SK-N-SH treated with all-trans-retinoic acid at 6 μM for 48 hours (cell line): ENCODE data around the gene CNIH1.

Experiments
- ISL1 ChIP-seq: fragments of 250-450 bp; sonication (Bioruptor Pico); IDR thresholded peaks from 2 replicates; pipeline ENCODE4 v2.1.2; 2022; ENCODE audit warnings: mild to moderate bottlenecking, moderate library complexity
- PPARA ChIP-seq: fragments of 250-450 bp; sonication (Bioruptor Pico); IDR thresholded peaks from 2 replicates; pipeline ENCODE4 v1.5.0; 2020; ENCODE audit warnings: mild to moderate bottlenecking, borderline replicate concordance
- SNAI2 ChIP-seq: fragments of 250-450 bp; sonication (Bioruptor Pico); IDR thresholded peaks from 2 replicates; pipeline ENCODE4 v1.5.0; 2020; ENCODE audit warnings: mild to moderate bottlenecking, moderate library complexity

DNA sequence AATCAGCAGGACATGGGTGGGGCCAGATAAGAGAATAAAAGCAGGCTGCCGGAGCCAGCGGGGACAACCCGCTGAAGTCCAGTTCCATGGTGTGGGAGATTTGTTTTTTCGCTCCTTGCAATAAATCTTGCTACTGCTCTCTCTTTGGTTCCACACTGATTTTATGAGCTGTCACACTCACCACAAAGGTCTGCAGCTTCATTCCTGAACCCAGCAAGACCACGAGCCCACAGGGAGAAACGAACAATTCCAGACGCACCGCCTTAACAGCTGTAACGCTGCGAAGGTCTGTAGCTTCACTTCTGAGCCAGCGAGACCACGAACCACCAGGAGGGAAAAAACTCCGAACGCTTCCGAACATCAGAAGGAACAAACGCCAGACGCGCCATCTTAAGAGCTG lies 2.8 kb upstream of the CNIH1 start:
- TF ChIP-seq SNAI2 (CRISPR knock-in tag) (no peak), PPARA (CRISPR knock-in tag) (no peak), ISL1 (CRISPR knock-in tag) (no peak)
